K562 (cell line): Measurements from ENCODE around the gene GVQW3. TPM values are rescaled to one million over a fixed set of nuclear protein-coding genes. Genes with fewer than 3 reads are reported as not detected.

Source experiments
- CGGBP1 ChIP-seq: fragments of 250-450 bp; sonication (Bioruptor Pico); IDR thresholded peaks from 2 replicates; pipeline ENCODE4 v1.9.0; 2021; ENCODE audit warnings: mild to moderate bottlenecking
- ELK1 ChIP-seq: sonication (generic); formaldehyde crosslinking; IDR thresholded peaks from 2 replicates; pipeline ENCODE4 v1.8.1; 2022; ENCODE audit warnings: missing genetic modification reagents
- MECOM ChIP-seq: fragments of 250-450 bp; sonication (Bioruptor Pico); IDR thresholded peaks from 2 replicates; pipeline ENCODE4 v1.8.0; 2022; ENCODE audit warnings: inconsistent platforms
- NFRKB ChIP-seq: fragments of 450-650 bp; IDR thresholded peaks from 2 replicates; pipeline ENCODE4 v1.6.1; 2016; ENCODE audit warnings: low read depth
- NR4A1 ChIP-seq, 2 experiments: fragments of 250-450 bp in 1 of 2; fragments of 450-650 bp in 1 of 2; sonication (Bioruptor Pico) in 1 of 2; IDR thresholded peaks; 2 replicates each; pipeline versions ENCODE4 v1.4.0 to v1.6.1; 2016 to 2020; ENCODE audit warnings: mild to moderate bottlenecking in 2 of 2, missing compliant biosample characterization in 1 of 2, missing genetic modification characterization in 1 of 2, moderate library complexity in 1 of 2
- SMARCA5 ChIP-seq: fragments of 450-650 bp; IDR thresholded peaks from 2 replicates; pipeline ENCODE4 v1.6.1; 2016
- SNIP1 ChIP-seq: fragments of 450-650 bp; IDR thresholded peaks from 2 replicates; pipeline ENCODE4 v1.7.1; 2017; ENCODE audit warnings: low read depth, mild to moderate bottlenecking
- STAG1 ChIP-seq: sonication (generic); formaldehyde crosslinking; IDR thresholded peaks from 2 replicates; pipeline ENCODE4 v1.5.0; 2020; ENCODE audit warnings: missing genetic modification reagents, borderline replicate concordance
- TARDBP ChIP-seq: fragments of 450-650 bp; IDR thresholded peaks from 2 replicates; pipeline ENCODE4 v1.6.1; 2016
- ZNF239 ChIP-seq: fragments of 250-450 bp; sonication (Bioruptor Pico); IDR thresholded peaks from 2 replicates; pipeline ENCODE4 v1.4.0; 2020; ENCODE audit warnings: mild to moderate bottlenecking
- ZNF280B ChIP-seq: fragments of 250-450 bp; sonication (Bioruptor Pico); IDR thresholded peaks from 2 replicates; pipeline ENCODE4 v1.5.1; 2021; ENCODE audit warnings: mild to moderate bottlenecking
- ZNF436 ChIP-seq: fragments of 250-450, 450-650 bp; sonication (Bioruptor Pico); formaldehyde crosslinking; IDR thresholded peaks from 2 replicates; pipeline ENCODE4 v1.7.0; 2020; ENCODE audit warnings: mild to moderate bottlenecking
- ZNF609 ChIP-seq: sonication (generic); formaldehyde crosslinking; IDR thresholded peaks from 2 replicates; pipeline ENCODE4 v1.8.1; 2023; ENCODE audit warnings: missing genetic modification reagents, mild to moderate bottlenecking, borderline replicate concordance
- polyA plus RNA-seq, 8 experiments: library from polyadenylated mRNA; depleted of rRNA in 4 of 8; stranded (reverse) in 5 of 8; unstranded in 3 of 8; fragments of >200 nt; fragmentation: Nextera tagmentation in 2 of 8; fragmentation: Illumina TruSeq in 1 of 8; extraction: Ambion mirVana in 2 of 8; extraction: Trizol in 1 of 8; gene quantifications; 2 replicates each; pipeline versions ENCODE4 v1.2.1 to v1.2.3, GENCODE V29; 2011 to 2014; ENCODE audit warnings: inconsistent platforms in 1 of 8, missing spikeins in 1 of 8
- total RNA-seq, 7 experiments: library from RNA; depleted of rRNA in 6 of 7; stranded (reverse); fragments of >200 nt in 6 of 7; fragmentation: Illumina TruSeq in 2 of 7; extraction: Trizol in 2 of 7; gene quantifications; 2 replicates each; pipeline versions ENCODE4 v1.2.1 to v1.2.3, GENCODE V29; 2011 to 2021; ENCODE audit warnings: low replicate concordance in 1 of 7
- TF ChIP-seq, protein P1 (sequence below): fragments of 250-450 bp; sonication (Bioruptor Pico); IDR thresholded peaks from 2 replicates; pipeline ENCODE4 v1.8.0; 2021; ENCODE audit warnings: moderate library complexity, mild to moderate bottlenecking, inconsistent platforms

Gene GVQW3
- total and polyA plus RNA-seq, 9 of the 15 experiments (the other 6 are each of a cell fraction or from before 2014, with no cell fraction given): 0.66 to 5.7 (median 2.1) TPM

- TF ChIP-seq, protein P1, sequence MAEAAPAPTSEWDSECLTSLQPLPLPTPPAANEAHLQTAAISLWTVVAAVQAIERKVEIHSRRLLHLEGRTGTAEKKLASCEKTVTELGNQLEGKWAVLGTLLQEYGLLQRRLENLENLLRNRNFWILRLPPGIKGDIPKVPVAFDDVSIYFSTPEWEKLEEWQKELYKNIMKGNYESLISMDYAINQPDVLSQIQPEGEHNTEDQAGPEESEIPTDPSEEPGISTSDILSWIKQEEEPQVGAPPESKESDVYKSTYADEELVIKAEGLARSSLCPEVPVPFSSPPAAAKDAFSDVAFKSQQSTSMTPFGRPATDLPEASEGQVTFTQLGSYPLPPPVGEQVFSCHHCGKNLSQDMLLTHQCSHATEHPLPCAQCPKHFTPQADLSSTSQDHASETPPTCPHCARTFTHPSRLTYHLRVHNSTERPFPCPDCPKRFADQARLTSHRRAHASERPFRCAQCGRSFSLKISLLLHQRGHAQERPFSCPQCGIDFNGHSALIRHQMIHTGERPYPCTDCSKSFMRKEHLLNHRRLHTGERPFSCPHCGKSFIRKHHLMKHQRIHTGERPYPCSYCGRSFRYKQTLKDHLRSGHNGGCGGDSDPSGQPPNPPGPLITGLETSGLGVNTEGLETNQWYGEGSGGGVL (CRISPR knock-in tag): no peak
- TF ChIP-seq ZNF239 (no peak), NFRKB (peak; percentile 98), SMARCA5 (no peak), ZNF280B (CRISPR knock-in tag) (no peak), STAG1 (CRISPR knock-in tag) (no peak), SNIP1 (no peak), MECOM (CRISPR knock-in tag) (no peak), ZNF436 (no peak), ZNF609 (CRISPR knock-in tag) (no peak), ELK1 (CRISPR knock-in tag) (no peak), NR4A1 (CRISPR knock-in tag; IDR thresholded peaks at IDR 0.05) (no peak), NR4A1 (tag; IDR thresholded peaks at IDR 0.05) (no peak), CGGBP1 (CRISPR knock-in tag) (0 out of 2 replicates have a peak, but pooled peaks have one; percentile 81), TARDBP (0 out of 2 replicates have a peak, but pooled peaks have one; percentile 35)
These were observed 63.4 kb downstream of the GVQW3 start, which contains the start of gene EMSY (continued) for GRCh38 chr11:76444384-76445120.
